ENCODE results near the gene ASPRV1. TPM values are rescaled to one million over a fixed set of nuclear protein-coding genes. Genes with fewer than 3 reads are reported as not detected.
A peak's percentile ranks its signal among the peaks of the same experiment; 100 is the strongest.

Gene ASPRV1
- total RNA-seq, 1 experiment from 2014 or later, result 0.66 TPM

- H3K36me3 Mint-ChIP-seq (ENCODE audit: insufficient read depth, unreplicated experiment), result no peaks in the 10 kb centered on the region
- Histone ChIP-seq H3K4me1 (peaks cover 11% of the 10 kb centered on the region), H3K9me3 (no peaks in the 10 kb centered on the region), H3K36me3 (ENCODE audit: control insufficient read depth, insufficient read depth, low read length) (no peaks in the 10 kb centered on the region), H3K27me3 (replicated peaks; ENCODE audit: control insufficient read depth, insufficient read depth, low read length) (no peaks in the 10 kb centered on the region), H3K4me3 (ENCODE audit: low read depth, low read length) (no peak overlapping the region)
- peaks cover 14% of the 10 kb centered on the region for H3K4me1 Mint-ChIP-seq (ENCODE audit: low read depth, unreplicated experiment)
- no peaks in the 10 kb centered on the region for H3K9me3 Mint-ChIP-seq (ENCODE audit: unreplicated experiment)
- DNase-seq, result peak in 1 of 2 experiments; percentile 8
- H3K4me3 Mint-ChIP-seq (ENCODE audit: unreplicated experiment), result no peak overlapping the region
- ChIA-PET POLR2A (no interaction called here), CTCF (no interaction called here)
- intact Hi-C loops (cut with micrococcal nuclease; ENCODE audit: unreplicated experiment), result no loop called here
- no peak for TF ChIP-seq CTCF (IDR thresholded peaks at IDR 0.05; ENCODE audit: insufficient read depth in 1 of 2, low read depth in 1 of 2, low read length in 1 of 2, severe bottlenecking in 1 of 2, unreplicated experiment in 1 of 2)
- no peak overlapping the region for H3K27ac Mint-ChIP-seq (ENCODE audit: unreplicated experiment)
- no peaks in the 10 kb centered on the region for H3K27me3 Mint-ChIP-seq (ENCODE audit: insufficient read depth, unreplicated experiment)
- BruUV-seq (replicated peaks), result no TSS peak
These were observed 44.5 kb upstream of the ASPRV1 start for GRCh38 chr2:70005752-70006446.

- TF ChIP-seq CTCF (IDR thresholded peaks at IDR 0.05; ENCODE audit: insufficient read depth in 1 of 2, low read depth in 1 of 2, low read length in 1 of 2, severe bottlenecking in 1 of 2, unreplicated experiment in 1 of 2), result no peak
- Mint-ChIP-seq H3K9me3 (ENCODE audit: unreplicated experiment) (no peaks in the 10 kb centered on the region), H3K4me3 (ENCODE audit: unreplicated experiment) (no peak overlapping the region), H3K4me1 (ENCODE audit: low read depth, unreplicated experiment) (peaks cover 7% of the 10 kb centered on the region), H3K27me3 (ENCODE audit: insufficient read depth, unreplicated experiment) (no peaks in the 10 kb centered on the region), H3K27ac (ENCODE audit: unreplicated experiment) (no peak overlapping the region), H3K36me3 (ENCODE audit: insufficient read depth, unreplicated experiment) (no peaks in the 10 kb centered on the region)
- BruUV-seq (replicated peaks), result no TSS peak
- Histone ChIP-seq H3K4me1 (peaks cover 6% of the 10 kb centered on the region), H3K27me3 (replicated peaks; ENCODE audit: control insufficient read depth, insufficient read depth, low read length) (no peaks in the 10 kb centered on the region), H3K9me3 (no peaks in the 10 kb centered on the region), H3K4me3 (ENCODE audit: low read depth, low read length) (no peak overlapping the region), H3K36me3 (ENCODE audit: control insufficient read depth, insufficient read depth, low read length) (no peaks in the 10 kb centered on the region)
- intact Hi-C loops (cut with micrococcal nuclease; ENCODE audit: unreplicated experiment), result no loop called here
- CTCF ChIA-PET, result no interaction called here
- POLR2A ChIA-PET, result no interaction called here
- DNase-seq, result no peak
These were observed 43.8 kb upstream of the ASPRV1 start for GRCh38 chr2:70005216-70005615.

GRCh38 chr2:70003093-70003830, 41.8 kb upstream of the ASPRV1 start:
- H3K4me1 Mint-ChIP-seq (ENCODE audit: low read depth, unreplicated experiment), result peaks cover 7% of the 10 kb centered on the region
- H3K4me1 ChIP-seq, result no peaks in the 10 kb centered on the region
- no TSS peak for BruUV-seq (replicated peaks)
- H3K4me3 ChIP-seq (ENCODE audit: low read depth, low read length), result no peak overlapping the region
- H3K36me3 Mint-ChIP-seq (ENCODE audit: insufficient read depth, unreplicated experiment), result peaks cover 5% of the 10 kb centered on the region
- intact Hi-C loops (cut with micrococcal nuclease; ENCODE audit: unreplicated experiment), result no loop called here
- H3K27ac Mint-ChIP-seq (ENCODE audit: unreplicated experiment), result no peak overlapping the region
- no peaks in the 10 kb centered on the region for H3K27me3 ChIP-seq (replicated peaks; ENCODE audit: control insufficient read depth, insufficient read depth, low read length)
- peak in 1 of 2 experiments; percentile 17 for DNase-seq
- no peak overlapping the region for H3K4me3 Mint-ChIP-seq (ENCODE audit: unreplicated experiment)
- TF ChIP-seq CTCF (IDR thresholded peaks at IDR 0.05; ENCODE audit: insufficient read depth in 1 of 2, low read depth in 1 of 2, low read length in 1 of 2, severe bottlenecking in 1 of 2, unreplicated experiment in 1 of 2), result no peak
- no peaks in the 10 kb centered on the region for H3K9me3 Mint-ChIP-seq (ENCODE audit: unreplicated experiment)
- CTCF ChIA-PET, result no interaction called here
- H3K9me3 ChIP-seq, result no peaks in the 10 kb centered on the region
- H3K36me3 ChIP-seq (ENCODE audit: control insufficient read depth, insufficient read depth, low read length), result no peaks in the 10 kb centered on the region
- POLR2A ChIA-PET, result no interaction called here
- no peaks in the 10 kb centered on the region for H3K27me3 Mint-ChIP-seq (ENCODE audit: insufficient read depth, unreplicated experiment)
